Neutrophil (primary cell): Measurements from ENCODE around the gene SDR9C7.
"Not testable (repeated sequence)": the region's sequence is repeated elsewhere in the genome, so short reads cannot be mapped to it uniquely, and the experiment has no call there.

Source experiments
- H3K27ac ChIP-seq: fragments of 200-600 bp; sonication (generic); 2 replicates; pipeline ENCODE4 v1.5.1; 2016; ENCODE audit warnings: mild to moderate bottlenecking, moderate library complexity
- H3K27me3 ChIP-seq: fragments of 200-600 bp; sonication (generic); 2 replicates; pipeline ENCODE4 v1.6.0; 2016; ENCODE audit warnings: mild to moderate bottlenecking
- H3K36me3 ChIP-seq: fragments of 200-600 bp; sonication (generic); 2 replicates; pipeline ENCODE4 v1.5.1; 2017
- H3K4me1 ChIP-seq, 2 experiments: fragments of 200-600 bp in 1 of 2; sonication (generic) in 1 of 2; 1 replicate in 1 of 2; 2 replicates in 1 of 2; pipeline versions ENCODE4 v1.5.1 to v1.6.1; 2013 to 2016; ENCODE audit warnings: low read depth in 1 of 2, low read length in 1 of 2, mild to moderate bottlenecking in 1 of 2, moderate library complexity in 1 of 2; ENCODE audit not compliant: control insufficient read depth in 1 of 2, insufficient read depth in 1 of 2
- H3K4me3 ChIP-seq, 2 experiments: fragments of 200-600 bp in 1 of 2; sonication (generic) in 1 of 2; 1 replicate in 1 of 2; 2 replicates in 1 of 2; pipeline ENCODE4 v1.5.1; 2013 to 2016; ENCODE audit warnings: low read depth in 1 of 2, low read length in 1 of 2, mild to moderate bottlenecking in 1 of 2, moderate library complexity in 1 of 2
- H3K9me3 ChIP-seq: fragments of 200-600 bp; sonication (generic); 2 replicates; pipeline ENCODE4 v1.5.1; 2016
- CTCF ChIP-seq: fragments of 200-600 bp; sonication (generic); IDR thresholded peaks from 2 replicates; pipeline ENCODE4 v1.5.1; 2016; ENCODE audit warnings: antibody characterized with exemption

SDR9C7 gene

DNA sequence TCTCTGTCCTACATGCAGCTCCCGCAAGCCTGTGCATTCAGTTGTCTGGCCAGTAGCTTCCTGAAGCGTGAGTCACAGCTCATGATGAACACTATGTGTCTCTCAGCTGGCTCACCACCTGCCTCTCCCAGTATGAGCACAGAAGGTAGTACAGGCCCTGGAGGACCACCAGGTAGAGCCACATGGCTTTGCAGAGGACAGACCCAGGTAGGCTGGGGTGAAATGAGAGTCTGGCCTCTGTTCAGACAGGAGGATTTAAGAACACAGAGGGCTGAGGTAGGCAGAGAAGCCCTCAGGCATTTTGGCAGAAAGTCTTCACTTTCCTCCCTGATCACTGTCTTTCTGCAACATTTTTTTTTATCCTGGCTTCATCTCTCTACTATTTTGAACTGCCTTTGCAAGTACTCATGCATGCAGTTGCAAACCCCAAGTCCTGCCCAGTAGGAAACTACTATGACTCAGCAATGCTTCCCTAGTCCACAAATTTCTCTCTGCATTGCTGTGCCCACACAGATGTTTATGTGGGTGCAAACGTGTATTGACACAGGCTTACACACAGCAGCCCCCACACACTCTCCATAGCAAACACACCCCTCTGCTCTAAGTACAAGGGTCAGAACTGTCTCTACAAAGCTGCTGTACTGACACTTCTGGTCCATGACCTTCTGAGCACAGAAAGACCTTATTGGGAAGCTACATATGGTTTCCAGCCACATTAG lies 7.2 kb upstream of the SDR9C7 start:
- no peak for TF ChIP-seq CTCF
- H3K36me3 ChIP-seq, result no peaks in the 10 kb centered on the region
- no peaks in the 10 kb centered on the region for H3K9me3 ChIP-seq
- no peaks in the 10 kb centered on the region for H3K27me3 ChIP-seq
- H3K27ac ChIP-seq, result no peak overlapping the region
- no peak overlapping the region for H3K4me3 ChIP-seq
- no peaks in the 10 kb centered on the region for H3K4me1 ChIP-seq

GRCh38 chr12:56940942-56941298 lies 6.7 kb upstream of the SDR9C7 start:
- H3K27me3 ChIP-seq, H3K36me3 ChIP-seq, H3K4me1 ChIP-seq, H3K4me3 ChIP-seq, H3K27ac ChIP-seq, H3K9me3 ChIP-seq: not testable (repeated sequence)

- no peaks in the 10 kb centered on the region for H3K9me3 ChIP-seq
- no peak overlapping the region for H3K27ac ChIP-seq
- no peak for TF ChIP-seq CTCF
- H3K4me3 ChIP-seq, result no peak overlapping the region
- no peaks in the 10 kb centered on the region for H3K27me3 ChIP-seq
- no peaks in the 10 kb centered on the region for H3K36me3 ChIP-seq
- peaks cover 4 to 15% of the 10 kb centered on the region in 2 experiments for H3K4me1 ChIP-seq
Measured at GRCh38 chr12:56935752-56936151, 1.5 kb upstream of the SDR9C7 start.

DNA sequence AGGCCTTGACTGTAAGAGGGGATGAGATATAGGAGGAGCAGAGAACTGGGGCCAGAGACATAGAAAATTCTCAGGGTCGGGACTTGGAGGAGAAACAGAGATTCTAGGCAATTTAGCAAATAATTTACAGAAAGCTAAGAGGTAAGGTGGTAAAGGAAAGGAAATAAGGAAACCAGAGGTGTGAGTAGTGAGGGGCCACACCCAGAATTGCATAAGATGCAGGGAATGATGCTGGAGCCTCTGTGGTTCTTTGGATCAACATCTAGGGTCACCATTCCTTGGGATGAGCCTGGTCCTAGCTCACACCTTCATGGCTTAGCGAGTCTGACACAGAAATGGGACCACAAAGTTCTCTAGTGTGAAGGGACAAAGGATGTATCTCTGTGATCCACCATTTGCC lies 949 bp upstream of the SDR9C7 start:
- no peaks in the 10 kb centered on the region for H3K27me3 ChIP-seq
- H3K27ac ChIP-seq, result no peak overlapping the region
- no peak overlapping the region for H3K4me3 ChIP-seq
- no peak for TF ChIP-seq CTCF
- peaks cover 4 to 15% of the 10 kb centered on the region in 2 experiments for H3K4me1 ChIP-seq
- no peaks in the 10 kb centered on the region for H3K9me3 ChIP-seq
- H3K36me3 ChIP-seq, result no peaks in the 10 kb centered on the region

- H3K27me3 ChIP-seq, result no peaks in the 10 kb centered on the region
- no peak for TF ChIP-seq CTCF
- H3K27ac ChIP-seq, result no peak overlapping the region
- no peaks in the 10 kb centered on the region for H3K9me3 ChIP-seq
- H3K4me1 ChIP-seq, result peaks cover 4 to 15% of the 10 kb centered on the region in 2 experiments
- no peak overlapping the region for H3K4me3 ChIP-seq
- H3K36me3 ChIP-seq, result no peaks in the 10 kb centered on the region
Measured at GRCh38 chr12:56932867-56933266, 1.3 kb downstream of the SDR9C7 start.

DNA sequence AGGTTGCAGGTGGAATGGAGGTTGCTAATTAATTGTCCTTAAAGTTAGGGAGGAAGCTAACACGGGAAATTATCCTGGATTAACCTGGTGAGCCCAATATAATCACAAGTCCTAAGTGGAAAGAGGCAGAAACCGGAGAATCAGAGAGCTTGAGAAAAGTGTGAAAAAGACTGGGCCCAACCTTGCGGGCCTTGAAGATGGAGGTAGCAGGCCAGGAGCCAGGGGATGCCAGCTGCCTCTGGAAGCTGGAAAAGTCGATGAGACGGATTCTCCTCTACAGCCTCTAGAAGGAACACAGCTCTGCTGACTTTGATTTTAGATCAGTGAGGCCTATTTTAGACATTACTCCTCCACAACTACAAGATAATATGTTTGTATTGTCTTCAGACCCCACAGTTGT lies 2.1 kb downstream of the SDR9C7 start:
- no peaks in the 10 kb centered on the region for H3K9me3 ChIP-seq
- H3K27ac ChIP-seq, result no peak overlapping the region
- H3K36me3 ChIP-seq, result no peaks in the 10 kb centered on the region
- peaks cover 4 to 15% of the 10 kb centered on the region in 2 experiments for H3K4me1 ChIP-seq
- H3K27me3 ChIP-seq, result no peaks in the 10 kb centered on the region
- H3K4me3 ChIP-seq, result no peak overlapping the region
- no peak for TF ChIP-seq CTCF
